ENCODE measurements around the gene CAND1.
"Not testable (repeated sequence)": the region's sequence is repeated elsewhere in the genome, so short reads cannot be mapped to it uniquely, and the experiment has no call there.

The CAND1 gene

DNA sequence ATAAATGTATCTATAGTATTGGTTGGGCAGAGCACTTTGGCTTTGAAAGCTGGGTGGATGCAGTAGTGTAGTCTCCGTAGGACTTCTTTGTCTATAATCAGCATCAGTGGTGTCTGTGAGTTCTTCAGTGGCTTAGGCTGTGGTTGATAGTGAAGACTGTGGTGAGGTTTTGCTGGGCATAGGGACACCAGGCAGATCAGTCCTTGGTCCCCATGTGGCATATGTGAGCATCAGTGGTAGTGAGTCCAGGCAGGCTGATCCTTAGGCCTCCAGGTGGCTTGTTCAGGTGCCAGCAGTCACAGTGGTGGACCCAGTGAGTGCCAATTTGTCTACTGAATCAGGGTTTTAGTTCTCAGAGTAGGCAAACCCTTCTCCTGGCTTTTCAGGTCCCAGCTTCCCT, 70.4 kb downstream of the CAND1 start:
- in situ Hi-C loops (cut with MboI; ENCODE audit: low sequenced_read_pairs): no loop called here

DNA sequence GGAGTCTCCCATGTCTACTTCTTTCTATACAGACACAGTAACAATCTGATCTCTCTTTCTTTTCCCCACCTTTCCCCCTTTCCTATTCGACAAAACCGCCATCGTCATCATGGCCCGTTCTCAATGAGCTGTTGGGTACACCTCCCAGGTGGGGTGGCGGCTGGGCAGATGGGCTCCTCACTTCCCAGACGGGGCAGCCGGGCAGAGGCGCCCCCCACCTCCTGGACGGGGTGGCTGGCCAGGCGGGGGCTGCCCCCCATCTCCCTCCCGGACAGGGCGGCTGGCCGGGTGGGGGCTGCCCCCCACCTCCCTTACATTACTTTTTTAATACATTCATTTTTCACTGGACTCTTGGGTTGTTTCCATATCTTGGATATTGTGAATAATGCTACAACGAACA, 71.9 kb downstream of the CAND1 start:
- in situ Hi-C loops (cut with MboI; ENCODE audit: low sequenced_read_pairs): not testable (repeated sequence)

DNA sequence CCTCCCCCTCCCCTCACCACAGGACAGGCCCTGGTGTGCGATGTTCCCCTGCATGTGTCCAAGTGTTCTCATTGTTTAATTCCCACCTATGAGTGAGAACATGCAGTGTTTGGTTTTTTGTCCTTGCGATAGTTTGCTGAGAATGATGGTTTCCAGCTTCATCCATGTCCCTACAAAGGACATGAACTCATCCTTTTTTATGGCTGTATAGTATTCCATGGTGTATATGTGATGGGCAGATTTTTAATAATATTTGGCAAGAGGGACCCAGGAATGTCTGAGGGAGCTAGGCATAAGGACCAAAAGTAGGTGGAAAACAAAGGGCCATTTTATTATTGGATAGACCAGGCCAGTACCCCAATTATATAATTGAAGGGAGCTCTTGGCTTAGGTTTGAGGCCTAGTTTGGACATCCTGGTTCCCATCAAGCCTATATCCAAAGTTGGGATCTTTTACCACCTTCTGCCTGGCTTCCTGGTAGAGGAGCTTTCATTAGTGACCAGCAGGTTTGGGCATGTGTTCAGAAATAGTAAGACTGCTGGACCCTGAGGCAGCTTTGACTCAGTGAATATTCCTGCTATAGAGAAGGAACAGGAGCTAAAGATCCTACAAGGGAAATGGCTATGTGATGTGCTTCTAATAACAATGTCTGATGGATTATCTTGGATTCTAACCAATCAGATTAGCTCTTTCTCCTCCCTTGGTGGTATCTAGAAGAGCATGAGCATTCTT, 76.0 kb downstream of the CAND1 start:
- in situ Hi-C loops (cut with MboI; ENCODE audit: low sequenced_read_pairs): no loop called here

DNA sequence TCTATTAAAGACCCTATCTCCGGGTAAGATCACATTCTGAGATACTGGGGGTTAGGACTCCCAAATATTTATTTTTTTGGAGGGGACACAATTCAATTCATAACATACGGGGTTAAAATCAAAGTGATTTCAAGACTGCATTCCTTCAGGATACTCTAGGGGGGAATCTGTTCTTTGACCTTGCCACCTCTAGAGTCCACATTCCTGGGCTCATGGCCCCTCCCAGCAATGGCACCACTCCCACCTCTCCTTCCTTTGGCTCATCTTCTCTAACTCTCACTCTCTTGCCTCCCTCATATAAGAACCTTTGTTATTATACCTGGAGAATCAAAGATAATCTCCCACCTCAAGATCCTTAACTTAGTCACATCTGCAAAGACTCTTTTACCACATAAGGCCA, 79.5 kb downstream of the CAND1 start:
- in situ Hi-C loops (cut with MboI; ENCODE audit: low sequenced_read_pairs): no loop called here

DNA sequence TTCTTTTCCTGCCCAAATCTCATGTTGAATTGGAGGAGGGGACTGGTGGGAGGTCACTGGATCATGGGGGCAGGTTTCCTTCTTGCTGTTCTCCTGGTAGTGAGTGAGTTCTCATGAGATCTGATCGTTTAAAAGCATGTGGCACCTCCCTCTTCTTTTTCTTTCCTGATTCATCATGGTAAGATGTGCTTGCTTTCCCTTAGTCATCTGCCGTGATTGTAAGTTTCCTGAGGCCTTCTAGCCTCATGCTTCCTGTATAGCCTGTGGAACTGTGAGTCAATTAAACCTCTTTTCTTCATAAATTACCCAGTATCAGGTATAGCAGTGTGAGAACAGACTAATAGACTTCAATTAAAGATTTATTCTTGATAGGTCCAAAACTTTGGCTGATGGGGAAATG, 83.5 kb downstream of the CAND1 start:
- in situ Hi-C loops (cut with MboI; ENCODE audit: low sequenced_read_pairs): loop anchor here (25.0 kb wide), 1 partner anchor 585 kb away; no protein-coding TSS in a partner anchor

DNA sequence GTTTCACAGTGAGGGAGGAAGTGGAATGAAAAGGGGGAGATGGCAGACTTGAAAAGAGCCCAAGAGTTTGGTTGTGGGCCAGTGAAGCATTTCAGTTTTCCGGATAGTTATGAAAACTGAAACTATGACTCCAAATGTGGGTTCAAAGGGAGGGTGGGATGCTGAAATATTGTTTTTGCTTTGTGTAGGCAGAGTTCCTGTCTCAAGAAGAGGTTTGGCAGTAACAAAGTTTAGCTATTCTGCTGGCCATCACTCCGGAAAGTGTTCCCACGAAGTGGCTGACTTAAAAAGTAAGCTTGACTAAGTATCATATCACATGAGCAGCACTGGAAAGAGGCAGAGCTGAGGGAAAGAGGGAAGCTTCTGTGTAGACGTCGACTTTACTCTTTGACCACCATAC, 85.2 kb downstream of the CAND1 start:
- in situ Hi-C loops (cut with MboI; ENCODE audit: low sequenced_read_pairs): loop anchor here (25.0 kb wide), 1 partner anchor 583 kb away; no protein-coding TSS in a partner anchor

DNA sequence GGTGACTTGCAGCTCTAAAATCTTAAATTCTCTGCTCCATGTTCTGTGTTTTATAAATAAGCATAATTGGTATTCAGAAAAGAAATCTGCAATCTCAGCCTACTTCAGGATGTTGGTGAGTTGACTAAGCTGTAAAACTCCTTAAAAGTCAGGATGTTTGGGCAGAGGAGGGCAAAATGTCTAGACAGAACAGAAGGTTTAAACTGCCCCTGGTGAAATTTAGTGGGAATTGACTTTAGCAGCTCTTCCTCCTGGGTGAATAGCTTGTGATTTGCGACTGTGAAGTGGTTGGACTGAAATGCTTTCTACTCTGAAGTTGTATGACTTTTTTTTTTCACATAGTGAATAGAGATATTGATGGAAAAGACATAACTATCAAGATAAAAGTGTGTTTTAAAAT, 85.8 kb downstream of the CAND1 start:
- in situ Hi-C loops (cut with MboI; ENCODE audit: low sequenced_read_pairs): loop anchor here (25.0 kb wide), 1 partner anchor 582 kb away; no protein-coding TSS in a partner anchor

DNA sequence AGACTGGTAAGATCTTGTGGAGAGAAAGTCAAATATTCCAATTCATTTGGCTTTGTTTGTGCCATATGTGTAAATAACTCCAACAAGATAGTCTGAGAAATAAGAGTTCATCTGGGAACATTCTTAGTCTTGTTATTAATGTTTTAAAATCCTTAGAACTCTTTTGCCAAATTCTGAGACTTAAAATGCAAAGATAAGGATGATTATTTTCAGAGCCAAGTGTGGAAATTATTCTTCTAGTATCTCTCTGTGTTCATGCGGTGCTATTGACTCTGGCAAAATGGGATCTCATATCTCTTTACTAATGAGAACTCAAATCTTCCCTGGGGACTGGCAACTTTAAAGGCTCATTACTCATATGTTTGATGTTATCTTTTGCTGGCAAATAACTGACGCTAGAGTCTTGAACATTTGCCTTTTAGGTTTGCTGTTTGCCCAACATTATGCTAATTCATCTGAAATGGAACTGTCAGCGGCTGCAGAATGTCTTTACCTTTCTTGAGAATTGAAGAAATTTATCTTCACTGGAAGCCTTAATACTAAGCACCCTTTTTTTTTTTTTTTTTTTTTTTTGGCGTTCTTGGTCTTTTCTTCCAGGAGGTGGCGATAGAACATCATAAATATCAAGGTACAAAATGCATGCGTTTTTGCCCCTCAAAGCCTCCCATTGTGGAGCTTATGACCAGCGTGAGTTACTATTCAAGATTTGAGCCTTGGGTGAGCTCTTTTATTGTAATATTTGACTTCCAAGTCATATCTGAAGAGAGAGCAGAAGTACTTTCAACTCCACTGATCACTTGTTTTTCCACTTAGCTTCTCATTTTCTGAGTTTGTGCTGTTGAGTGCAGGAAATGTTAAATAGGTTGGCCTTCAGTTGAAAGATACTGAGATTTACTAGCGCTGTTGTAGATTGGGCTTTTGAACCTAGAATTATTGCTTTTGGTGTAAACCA, 86.5 kb downstream of the CAND1 start:
- in situ Hi-C loops (cut with MboI; ENCODE audit: low sequenced_read_pairs): loop anchor here (25.0 kb wide), 1 partner anchor 582 kb away; no protein-coding TSS in a partner anchor

DNA sequence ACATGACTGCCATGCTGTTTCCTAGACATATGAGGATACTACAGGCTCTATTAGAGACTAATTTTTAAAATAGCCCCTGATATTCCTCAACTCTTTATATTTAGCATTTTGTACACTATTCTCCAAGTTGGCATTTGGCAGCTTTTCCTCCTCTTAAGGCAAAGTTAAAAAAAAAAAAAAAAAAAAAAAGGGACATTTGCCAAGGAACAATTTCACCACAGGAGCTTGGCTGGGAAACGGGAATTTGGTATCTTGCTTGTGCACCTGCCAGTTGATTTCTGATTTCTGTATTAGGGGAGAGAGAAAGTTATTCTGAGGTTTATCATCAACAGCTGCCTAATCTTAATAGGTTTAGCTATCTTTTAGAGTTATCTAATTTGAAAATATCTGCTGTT, 87.2 kb downstream of the CAND1 start:
- in situ Hi-C loops (cut with MboI; ENCODE audit: low sequenced_read_pairs): loop anchor here (25.0 kb wide), 1 partner anchor 581 kb away; no protein-coding TSS in a partner anchor

DNA sequence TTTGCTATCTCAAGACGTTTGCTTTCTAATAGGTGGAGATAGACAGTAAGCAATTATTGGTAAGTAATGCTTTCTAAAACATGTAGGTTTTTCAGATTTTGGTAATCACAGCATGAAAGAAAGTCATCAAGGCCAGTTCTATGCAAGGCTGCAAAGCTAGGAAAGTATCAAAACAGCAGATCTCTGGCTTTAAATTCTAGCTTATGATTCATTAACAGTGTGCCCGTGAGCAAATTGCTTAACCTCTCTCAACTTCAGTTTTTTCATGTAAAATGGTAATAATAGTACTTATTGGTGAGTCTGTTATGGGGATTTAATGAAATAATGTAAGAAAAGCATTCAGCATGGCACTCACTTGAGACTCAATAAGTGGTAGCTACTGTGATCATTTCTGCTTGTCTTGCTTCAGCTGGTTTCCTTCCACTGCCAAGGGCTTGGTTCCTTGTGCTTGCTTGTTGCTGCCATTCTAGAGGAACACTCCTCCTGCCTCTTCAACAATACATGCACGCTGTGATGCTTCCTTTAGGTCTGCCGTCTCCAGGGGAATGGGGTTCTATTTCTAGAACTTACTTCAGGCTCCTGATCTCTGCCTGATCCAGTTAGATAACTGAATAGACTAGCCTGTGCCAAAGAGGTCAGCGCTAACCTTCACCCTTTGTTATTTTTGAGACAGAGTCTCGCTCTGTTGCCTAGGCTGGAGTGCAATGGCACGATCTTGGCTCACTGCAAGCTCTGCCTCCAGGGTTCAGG, 88.4 kb downstream of the CAND1 start:
- in situ Hi-C loops (cut with MboI; ENCODE audit: low sequenced_read_pairs): loop anchor here (25.0 kb wide), 1 partner anchor 580 kb away; no protein-coding TSS in a partner anchor

DNA sequence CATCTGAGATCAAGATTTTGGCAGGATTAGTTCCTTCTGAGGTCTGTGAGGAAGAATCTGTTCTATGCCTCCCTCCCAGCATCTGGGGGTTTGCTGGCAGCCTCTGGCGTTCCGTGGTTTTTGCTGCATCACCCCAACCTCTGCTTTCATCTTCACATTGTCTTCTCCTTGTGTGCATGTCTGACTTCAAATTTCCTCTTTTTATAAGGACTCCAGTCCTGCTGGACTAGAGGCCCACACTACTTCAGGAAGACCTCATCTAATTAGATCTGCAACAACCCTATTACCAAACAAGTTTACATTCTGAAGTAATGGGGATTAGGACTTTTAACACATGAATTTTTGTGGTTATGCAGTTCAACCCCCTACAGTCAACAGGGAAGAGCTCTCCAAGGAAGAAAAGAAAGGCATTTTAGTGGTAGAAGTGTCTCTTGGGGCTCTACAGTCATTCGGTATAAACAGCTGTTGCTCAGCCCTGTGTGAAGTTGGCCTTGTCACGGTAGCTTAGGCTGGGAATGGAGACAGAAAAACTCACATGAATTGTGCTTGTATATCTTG, 89.7 kb downstream of the CAND1 start:
- in situ Hi-C loops (cut with MboI; ENCODE audit: low sequenced_read_pairs): loop anchor here (25.0 kb wide), 1 partner anchor 578 kb away; no protein-coding TSS in a partner anchor

DNA sequence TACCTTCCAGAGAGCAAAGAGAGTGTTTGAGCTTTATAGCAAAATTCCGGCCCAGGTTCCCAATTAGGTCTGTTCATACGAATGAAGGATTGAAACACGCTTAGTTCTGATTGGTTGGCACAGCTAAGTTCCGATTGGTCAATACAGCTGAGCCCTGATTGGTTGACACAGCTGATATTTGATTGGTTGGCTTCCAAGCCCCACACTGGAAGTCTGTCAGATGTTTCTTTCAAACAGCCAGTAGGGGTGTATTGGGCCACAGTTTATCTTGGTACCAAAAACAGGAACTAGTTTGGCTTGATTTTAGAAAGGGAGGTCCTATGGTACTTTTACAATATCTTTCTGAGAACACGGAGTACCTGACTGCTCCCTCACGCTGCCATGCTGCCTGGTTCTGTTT, 93.4 kb downstream of the CAND1 start:
- in situ Hi-C loops (cut with MboI; ENCODE audit: low sequenced_read_pairs): loop anchor here (25.0 kb wide), 1 partner anchor 575 kb away; no protein-coding TSS in a partner anchor

DNA sequence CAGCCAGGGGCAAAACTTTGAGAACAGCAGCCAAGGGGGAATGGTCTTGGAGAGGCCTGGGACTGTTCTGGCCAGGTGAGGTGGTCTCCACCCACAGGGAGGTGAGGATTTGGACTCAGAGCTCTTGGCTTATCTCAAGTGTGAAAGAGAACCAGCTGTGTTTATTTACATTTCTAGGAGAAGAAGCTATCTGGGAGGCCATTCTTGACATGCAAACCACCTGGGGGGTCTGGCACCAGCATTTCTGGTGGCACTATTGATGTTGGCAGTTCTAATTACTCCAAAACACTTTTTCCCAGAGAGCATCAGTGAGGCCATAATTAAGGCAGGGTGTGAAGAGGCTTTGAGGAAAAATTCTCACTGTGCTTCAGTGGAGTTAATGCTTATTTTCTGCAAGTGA, 95.1 kb downstream of the CAND1 start:
- in situ Hi-C loops (cut with MboI; ENCODE audit: low sequenced_read_pairs): loop anchor here (25.0 kb wide), 1 partner anchor 573 kb away; no protein-coding TSS in a partner anchor

DNA sequence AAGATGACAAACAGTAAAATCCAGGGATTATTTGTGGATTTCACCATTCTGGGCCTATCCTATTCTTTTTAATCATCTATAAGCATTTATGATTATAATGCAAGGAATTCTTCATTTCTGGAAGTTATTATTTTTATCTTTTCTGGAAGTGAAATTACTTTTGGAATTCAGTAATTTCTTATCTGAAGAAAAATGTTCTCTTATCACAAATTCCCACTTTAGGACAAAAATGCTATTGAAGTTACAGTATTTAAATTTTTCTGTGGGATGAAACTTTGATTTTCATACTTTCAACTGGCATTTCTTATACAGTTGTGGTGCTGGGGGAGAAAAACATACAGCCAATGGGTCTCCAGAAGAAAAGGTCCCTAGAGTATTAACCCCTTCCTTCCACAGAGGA, 96.0 kb downstream of the CAND1 start:
- in situ Hi-C loops (cut with MboI; ENCODE audit: low sequenced_read_pairs): loop anchor here (25.0 kb wide), 1 partner anchor 572 kb away; no protein-coding TSS in a partner anchor

DNA sequence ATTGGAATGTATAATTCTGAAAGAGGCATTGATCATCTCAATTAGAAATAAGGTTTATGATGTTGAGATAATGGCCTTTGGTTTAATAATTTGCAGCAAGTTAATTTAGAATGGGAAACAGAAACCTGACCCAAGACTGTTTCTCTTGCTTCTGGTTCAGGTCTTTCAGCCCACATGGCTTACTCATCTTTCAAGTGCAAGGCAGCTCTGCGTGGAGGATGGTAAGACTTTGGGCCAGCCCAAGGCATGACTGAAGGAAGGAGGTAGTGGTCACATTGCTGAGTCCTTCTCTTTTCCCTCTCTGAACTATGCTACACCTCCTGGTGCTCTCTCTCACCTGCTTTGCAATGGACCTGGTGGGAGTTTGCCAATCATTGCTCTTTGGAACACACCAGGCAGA, 98.7 kb downstream of the CAND1 start:
- in situ Hi-C loops (cut with MboI; ENCODE audit: low sequenced_read_pairs): loop anchor here (25.0 kb wide), 1 partner anchor 569 kb away; no protein-coding TSS in a partner anchor

All from HL-60/S4 treated with retinoic acid at 250 ng/mL for 4 days and 3 days (cell line).